Upper lobe of left lung (tissue), 6 donors: Measurements from ENCODE around the gene FAM20B. TPM values are rescaled to one million over a fixed set of nuclear protein-coding genes. Genes with fewer than 3 reads are reported as not detected.
A peak's percentile ranks its signal among the peaks of the same experiment; 100 is the strongest.

Source experiments
- ATAC-seq, 2 donors: fragments of 200-7000 bp; cut with Tn5 transposase; one replicate each; pipeline ENCODE4 v1.9.1; 2022; ENCODE audit warnings: mild to moderate bottlenecking in 2 of 2, moderate library complexity in 2 of 2; ENCODE audit not compliant: low FRiP score in 2 of 2
- DNase-seq, 2 donors: peaks; one replicate each; pipeline ENCODE4 v3.0.0-alpha.2; 2019 to 2020
- H3K27ac ChIP-seq, 4 donors: fragments of 200-600 bp; sonication (generic); one replicate each; pipeline ENCODE4 v1.5.1; 2016 to 2019
- H3K27me3 ChIP-seq, 4 donors: fragments of 200-600 bp; sonication (generic); one replicate each; pipeline ENCODE4 v1.5.1; 2017 to 2019
- H3K36me3 ChIP-seq, 4 donors: fragments of 200-600 bp; sonication (generic); one replicate each; pipeline ENCODE4 v1.5.1; 2016 to 2019
- H3K4me1 ChIP-seq, 4 donors: fragments of 200-600 bp; sonication (generic); one replicate each; pipeline ENCODE4 v1.5.1; 2018 to 2019
- H3K4me3 ChIP-seq, 4 donors: fragments of 200-600 bp; sonication (generic); one replicate each; pipeline ENCODE4 v1.5.1; 2017 to 2019; ENCODE audit warnings: mild to moderate bottlenecking in 2 of 4, moderate library complexity in 1 of 4
- H3K9me3 ChIP-seq, 4 donors: fragments of 200-600 bp; sonication (generic); one replicate each; pipeline ENCODE4 v1.5.1; 2018 to 2019
- CTCF ChIP-seq, 6 experiments: fragments of 450-650 bp in 4 of 6; fragments of 200-600 bp in 2 of 6; sonication (generic) in 2 of 6; IDR thresholded peaks; one replicate each; pipeline ENCODE4 v1.5.1; 2016 to 2019; ENCODE audit warnings: antibody characterized with exemption in 6 of 6
- EP300 ChIP-seq, 4 donors: sonication (generic); formaldehyde crosslinking; IDR thresholded peaks; one replicate each; pipeline ENCODE4 v1.5.1; 2017; ENCODE audit warnings: antibody characterized with exemption in 4 of 4, control low read depth in 2 of 4
- POLR2A ChIP-seq, 4 donors: fragments of 450-650 bp; IDR thresholded peaks; one replicate each; pipeline ENCODE4 v1.5.1; 2016 to 2017; ENCODE audit warnings: antibody characterized with exemption in 4 of 4, mild to moderate bottlenecking in 2 of 4
- POLR2AphosphoS5 ChIP-seq, 2 donors: sonication (generic); formaldehyde crosslinking; IDR thresholded peaks; one replicate each; pipeline ENCODE4 v1.5.1; 2017; ENCODE audit warnings: antibody characterized with exemption in 2 of 2
- WGBS, 2 donors: methylation state at CpG; one replicate each; pipeline ENCODE4 v1.1.5; 2017 to 2018; 5-methylcytosine and 5-hydroxymethylcytosine counted together
- total RNA-seq, 6 donors: library from RNA; depleted of rRNA in 4 of 6; stranded (reverse); fragments of >200 nt in 4 of 6; gene quantifications; one replicate each; pipeline versions ENCODE4 v1.1.0 to v1.2.1, GENCODE V29; 2016 to 2021
- donor health status: DM: no; HTN: no; CAD: no; lungs with moderate emphysema.
- donor health status: DM: no; HTN: yes; CAD: no; lungs with severe emphysema.

Gene FAM20B
- total RNA-seq, 6 donors from 2014 or later: 7.3 to 41.7 (median 24.9) TPM

GRCh38 chr1:179058487-179059483 is 33.1 kb downstream of the FAM20B start:
- TF ChIP-seq POLR2AphosphoS5 (IDR thresholded peaks at IDR 0.05) (no peak), EP300 (IDR thresholded peaks at IDR 0.05) (no peak), POLR2A (IDR thresholded peaks at IDR 0.05) (no peak), CTCF (IDR thresholded peaks at IDR 0.05) (no peak)
- 83 to 88% methylated on average over 3 of the region's 3 CpGs for WGBS, 2 donors
- H3K27ac ChIP-seq: no peak overlapping the region

GRCh38 chr1:179061360-179062282 is 35.9 kb downstream of the FAM20B start:
- DNase-seq (no peak), ATAC-seq (no peak)
- Histone ChIP-seq H3K36me3 (peaks cover 0 to 31% (median 13%) of the 10 kb centered on the region in 4 donors), H3K4me1 (no peaks in the 10 kb centered on the region), H3K27me3 (no peaks in the 10 kb centered on the region), H3K9me3 (no peaks in the 10 kb centered on the region), H3K4me3 (no peak overlapping the region), H3K27ac (no peak overlapping the region)
- TF ChIP-seq POLR2AphosphoS5 (IDR thresholded peaks at IDR 0.05): no peak
- no peak for TF ChIP-seq EP300 (IDR thresholded peaks at IDR 0.05)
- no peak for TF ChIP-seq CTCF (IDR thresholded peaks at IDR 0.05)
- no peak for TF ChIP-seq POLR2A (IDR thresholded peaks at IDR 0.05)
- WGBS, 2 donors: 93 to 94% methylated on average over 8 of the region's 8 CpGs

More at GRCh38 chr1:179058487-179059483, 33.1 kb downstream of the FAM20B start:
- Histone ChIP-seq H3K4me3 (no peak overlapping the region), H3K4me1 (no peaks in the 10 kb centered on the region), H3K27me3 (no peaks in the 10 kb centered on the region), H3K9me3 (no peaks in the 10 kb centered on the region), H3K36me3 (peaks cover 0 to 11% (median 3%) of the 10 kb centered on the region in 4 donors)
- ATAC-seq: peak in 1 of 2 donors; percentile 34
- no peak for DNase-seq

- WGBS, 2 donors: 98 to 99% methylated on average over 4 of the region's 4 CpGs
- Histone ChIP-seq H3K27me3 (no peaks in the 10 kb centered on the region), H3K9me3 (no peaks in the 10 kb centered on the region), H3K4me1 (no peaks in the 10 kb centered on the region), H3K4me3 (no peak overlapping the region), H3K36me3 (peaks cover 0 to 55% (median 22%) of the 10 kb centered on the region in 4 donors), H3K27ac (no peak overlapping the region)
- ATAC-seq: no peak
- no peak for DNase-seq
- TF ChIP-seq POLR2A (IDR thresholded peaks at IDR 0.05) (no peak), EP300 (IDR thresholded peaks at IDR 0.05) (no peak), POLR2AphosphoS5 (IDR thresholded peaks at IDR 0.05) (no peak), CTCF (IDR thresholded peaks at IDR 0.05) (no peak)
Measured at GRCh38 chr1:179066471-179066870, 40.8 kb downstream of the FAM20B start.

GRCh38 chr1:179077396-179077795 is 51.7 kb downstream of the FAM20B start:
- DNase-seq (no peak), ATAC-seq (no peak)
- Histone ChIP-seq H3K9me3 (no peaks in the 10 kb centered on the region), H3K27me3 (no peaks in the 10 kb centered on the region), H3K4me1 (peaks cover 5 to 11% (median 9%) of the 10 kb centered on the region in 4 donors), H3K36me3 (peaks cover 0 to 20% (median 1%) of the 10 kb centered on the region in 4 donors), H3K27ac (no peak overlapping the region), H3K4me3 (no peak overlapping the region)
- WGBS, 2 donors: 90 to 92% methylated on average over 7 of the region's 7 CpGs
- no peak for TF ChIP-seq CTCF (IDR thresholded peaks at IDR 0.05)
- TF ChIP-seq POLR2A (IDR thresholded peaks at IDR 0.05): no peak
- no peak for TF ChIP-seq POLR2AphosphoS5 (IDR thresholded peaks at IDR 0.05)
- no peak for TF ChIP-seq EP300 (IDR thresholded peaks at IDR 0.05)
